Activated CD8-positive, alpha-beta T cell treated with anti-CD3 and anti-CD28 coated beads for 36 hours (primary cell): Measurements from ENCODE around the gene TECTB. TPM values are rescaled to one million over a fixed set of nuclear protein-coding genes. Genes with fewer than 3 reads are reported as not detected.

Experiments used
- ATAC-seq: fragments of 200-7000 bp; cut with Tn5 transposase; one replicate; pipeline ENCODE4 v1.10.0; 2021; ENCODE audit warnings: mild to moderate bottlenecking, moderate library complexity
- CTCF ChIA-PET: fragments of 350-600 bp; sonication (Branson Sonifier 250); formaldehyde crosslinking; loops from one replicate; lab custom pipeline; 2021; ENCODE audit warnings: antibody characterized with exemption; lab: Charles Lee
- POLR2A ChIA-PET: fragments of 350-600 bp; sonication (Branson Sonifier 250); formaldehyde crosslinking; loops from one replicate; lab custom pipeline; 2021; ENCODE audit warnings: antibody characterized with exemption; lab: Charles Lee
- DNase-seq: peaks from one replicate; pipeline ENCODE4 v3.0.0-alpha.2; 2020
- H3K27ac Mint-ChIP-seq: one replicate; pipeline ENCODE4 v1.8.0; 2021; ENCODE audit warnings: mild to moderate bottlenecking, mixed read lengths
- H3K27me3 Mint-ChIP-seq: one replicate; pipeline ENCODE4 v1.8.0; 2021; ENCODE audit warnings: mixed read lengths
- H3K36me3 Mint-ChIP-seq: one replicate; pipeline ENCODE4 v1.8.0; 2021; ENCODE audit warnings: low read depth, mixed read lengths
- H3K4me1 Mint-ChIP-seq: one replicate; pipeline ENCODE4 v1.8.0; 2021; ENCODE audit warnings: low read depth, mixed read lengths
- H3K4me3 Mint-ChIP-seq: one replicate; pipeline ENCODE4 v1.8.0; 2021; ENCODE audit warnings: mild to moderate bottlenecking, moderate library complexity, mixed read lengths
- H3K9me3 Mint-ChIP-seq: one replicate; pipeline ENCODE4 v1.8.0; 2021; ENCODE audit warnings: mixed read lengths
- CTCF ChIP-seq: fragments of 200-600 bp; IDR thresholded peaks from one replicate; pipeline ENCODE4 v1.8.0; 2022; ENCODE audit warnings: antibody characterized with exemption, mild to moderate bottlenecking
- intact Hi-C: fragments of 100-400 bp; cut with micrococcal nuclease; formaldehyde crosslinking; loops from one replicate; pipeline ENCODE4 v1.10.0; 2022
- total RNA-seq, 2 experiments: library from RNA; stranded (reverse); gene quantifications; one replicate each; pipeline ENCODE4 v1.2.3, GENCODE V29; 2021

The TECTB gene
- total RNA-seq, 2 experiments from 2014 or later, result not detected

GRCh38 chr10:112240441-112240840 lies 42.8 kb upstream of the TECTB start:
- ChIA-PET CTCF (no interaction called here), POLR2A (no interaction called here)
- no peak for TF ChIP-seq CTCF
- peaks cover 6% of the 10 kb centered on the region for H3K27me3 Mint-ChIP-seq
- H3K4me3 Mint-ChIP-seq, result no peak overlapping the region
- no peaks in the 10 kb centered on the region for H3K36me3 Mint-ChIP-seq
- no peak for DNase-seq
- ATAC-seq, result no peak
- intact Hi-C loops, result no loop called here
- H3K9me3 Mint-ChIP-seq, result peaks cover 10% of the 10 kb centered on the region
- H3K27ac Mint-ChIP-seq, result no peak overlapping the region
- no peaks in the 10 kb centered on the region for H3K4me1 Mint-ChIP-seq

- POLR2A ChIA-PET, result no interaction called here
Observed at GRCh38 chr10:112241651-112242341, 41.4 kb upstream of the TECTB start.

GRCh38 chr10:112242769-112243168 lies 40.4 kb upstream of the TECTB start:
- ATAC-seq, result no peak
- Mint-ChIP-seq H3K36me3 (no peaks in the 10 kb centered on the region), H3K27ac (no peak overlapping the region), H3K4me1 (no peaks in the 10 kb centered on the region), H3K9me3 (peaks cover 10% of the 10 kb centered on the region), H3K27me3 (peaks cover 6% of the 10 kb centered on the region), H3K4me3 (no peak overlapping the region)
- TF ChIP-seq CTCF, result no peak
- DNase-seq, result no peak
- ChIA-PET POLR2A (no interaction called here), CTCF (no interaction called here)
- intact Hi-C loops, result no loop called here

More at GRCh38 chr10:112241651-112242341, 41.4 kb upstream of the TECTB start:
- TF ChIP-seq CTCF, result no peak
- intact Hi-C loops, result no loop called here
- DNase-seq (no peak), ATAC-seq (no peak)
- Mint-ChIP-seq H3K4me1 (no peaks in the 10 kb centered on the region), H3K27me3 (peaks cover 6% of the 10 kb centered on the region), H3K9me3 (peaks cover 10% of the 10 kb centered on the region), H3K27ac (no peak overlapping the region), H3K36me3 (no peaks in the 10 kb centered on the region), H3K4me3 (no peak overlapping the region)
- CTCF ChIA-PET, result no interaction called here

- Mint-ChIP-seq H3K27ac (no peak overlapping the region), H3K4me3 (no peak overlapping the region), H3K36me3 (no peaks in the 10 kb centered on the region), H3K9me3 (peaks cover 13% of the 10 kb centered on the region), H3K27me3 (peaks cover 6% of the 10 kb centered on the region), H3K4me1 (no peaks in the 10 kb centered on the region)
- intact Hi-C loops, result no loop called here
- no peak for DNase-seq
- no peak for ATAC-seq
- CTCF ChIA-PET, result no interaction called here
- no peak for TF ChIP-seq CTCF
- POLR2A ChIA-PET, result no interaction called here
Observed at GRCh38 chr10:112243713-112244112, 39.5 kb upstream of the TECTB start.

GRCh38 chr10:112244197-112244596 lies 39.0 kb upstream of the TECTB start:
- ChIA-PET POLR2A (interaction anchor here (0.6 kb wide), 1 partner anchor 942 kb away, joined by 3 read pairs; no protein-coding TSS in a partner anchor), CTCF (no interaction called here)
- H3K9me3 Mint-ChIP-seq, result peaks cover 13% of the 10 kb centered on the region
- ATAC-seq (no peak), DNase-seq (no peak)
- H3K27ac Mint-ChIP-seq, result no peak overlapping the region
- H3K36me3 Mint-ChIP-seq, result no peaks in the 10 kb centered on the region
- TF ChIP-seq CTCF, result no peak
- H3K4me3 Mint-ChIP-seq, result no peak overlapping the region
- intact Hi-C loops, result no loop called here
- no peaks in the 10 kb centered on the region for H3K4me1 Mint-ChIP-seq
- peaks cover 6% of the 10 kb centered on the region for H3K27me3 Mint-ChIP-seq
